Neural crest cell (in vitro differentiated cells): ENCODE data around the gene DNAJC1. TPM values are rescaled to one million over a fixed set of nuclear protein-coding genes. Genes with fewer than 3 reads are reported as not detected.

Experiments used
- DNase-seq: peaks from one replicate; pipeline ENCODE4 v3.0.0; 2021; ENCODE audit warnings: low read depth, mixed read lengths, low spot score
- H3K27ac Mint-ChIP-seq: one replicate; pipeline ENCODE4 v1.8.0; 2021; ENCODE audit warnings: mild to moderate bottlenecking, mixed read lengths; ENCODE audit not compliant: unreplicated experiment
- H3K27me3 Mint-ChIP-seq: 2 replicates; pipeline ENCODE4 v1.8.0; 2021; ENCODE audit warnings: low read depth, mild to moderate bottlenecking, mixed read lengths
- H3K36me3 Mint-ChIP-seq: 2 replicates; pipeline ENCODE4 v1.8.0; 2021; ENCODE audit warnings: low read depth, mild to moderate bottlenecking, mixed read lengths
- H3K4me1 Mint-ChIP-seq: 2 replicates; pipeline ENCODE4 v1.8.0; 2021; ENCODE audit warnings: mixed read lengths
- H3K4me3 Mint-ChIP-seq: one replicate; pipeline ENCODE4 v1.8.0; 2021; ENCODE audit warnings: mild to moderate bottlenecking, mixed read lengths
- H3K9me3 Mint-ChIP-seq: 2 replicates; pipeline ENCODE4 v1.8.0; 2021; ENCODE audit warnings: mixed read lengths
- total RNA-seq: library from RNA; stranded (reverse); gene quantifications from 2 replicates; pipeline ENCODE4 v1.2.1, GENCODE V29; 2021
- TF ChIP-seq, protein P1 (sequence below): fragments of 200-600 bp; sonication (generic); conservative IDR thresholded peaks from 2 replicates; pipeline ENCODE4 v1.5.0; 2021; ENCODE audit warnings: antibody characterized with exemption, mild to moderate bottlenecking

Gene DNAJC1
- total RNA-seq, 1 donor from 2014 or later: 34.3 TPM

DNA sequence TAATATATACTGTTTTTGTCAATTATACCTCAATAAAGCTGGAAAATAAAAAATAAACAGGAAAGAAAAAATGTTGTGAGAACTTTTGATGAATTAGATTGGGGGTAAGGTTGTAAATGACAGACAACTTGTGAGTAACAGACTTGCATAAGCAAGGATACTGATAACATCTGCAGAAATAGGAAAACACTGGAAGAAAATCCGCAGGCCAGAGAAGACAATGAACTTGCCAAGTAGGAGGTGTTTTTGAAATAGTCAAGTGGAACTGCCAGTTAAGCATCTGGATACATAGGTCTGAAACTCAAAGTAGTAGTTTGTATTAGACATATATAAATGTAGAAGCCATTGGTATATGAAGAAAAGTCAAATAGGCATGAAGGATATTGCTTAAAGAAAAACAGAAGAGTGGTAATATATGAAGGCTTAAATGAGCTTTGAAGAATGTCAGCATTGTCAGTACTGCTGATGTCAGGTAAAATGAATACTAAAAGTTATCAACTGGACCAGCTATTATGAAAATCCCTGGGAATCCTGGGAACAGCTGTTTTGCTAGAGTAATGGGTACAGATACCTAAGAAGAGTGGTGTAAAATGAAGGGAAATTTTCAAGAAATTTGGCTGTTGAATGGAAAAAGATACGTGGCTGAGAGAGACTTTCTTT lies 58.7 kb downstream of the DNAJC1 start:
- DNase-seq: no peak
- H3K9me3 Mint-ChIP-seq: no peaks in the 10 kb centered on the region
- no peaks in the 10 kb centered on the region for H3K27me3 Mint-ChIP-seq
- no peak overlapping the region for H3K4me3 Mint-ChIP-seq
- TF ChIP-seq, protein P1, sequence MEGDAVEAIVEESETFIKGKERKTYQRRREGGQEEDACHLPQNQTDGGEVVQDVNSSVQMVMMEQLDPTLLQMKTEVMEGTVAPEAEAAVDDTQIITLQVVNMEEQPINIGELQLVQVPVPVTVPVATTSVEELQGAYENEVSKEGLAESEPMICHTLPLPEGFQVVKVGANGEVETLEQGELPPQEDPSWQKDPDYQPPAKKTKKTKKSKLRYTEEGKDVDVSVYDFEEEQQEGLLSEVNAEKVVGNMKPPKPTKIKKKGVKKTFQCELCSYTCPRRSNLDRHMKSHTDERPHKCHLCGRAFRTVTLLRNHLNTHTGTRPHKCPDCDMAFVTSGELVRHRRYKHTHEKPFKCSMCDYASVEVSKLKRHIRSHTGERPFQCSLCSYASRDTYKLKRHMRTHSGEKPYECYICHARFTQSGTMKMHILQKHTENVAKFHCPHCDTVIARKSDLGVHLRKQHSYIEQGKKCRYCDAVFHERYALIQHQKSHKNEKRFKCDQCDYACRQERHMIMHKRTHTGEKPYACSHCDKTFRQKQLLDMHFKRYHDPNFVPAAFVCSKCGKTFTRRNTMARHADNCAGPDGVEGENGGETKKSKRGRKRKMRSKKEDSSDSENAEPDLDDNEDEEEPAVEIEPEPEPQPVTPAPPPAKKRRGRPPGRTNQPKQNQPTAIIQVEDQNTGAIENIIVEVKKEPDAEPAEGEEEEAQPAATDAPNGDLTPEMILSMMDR: no peak
- H3K36me3 Mint-ChIP-seq: peaks cover under 1% of the 10 kb centered on the region
- peaks cover 18% of the 10 kb centered on the region for H3K4me1 Mint-ChIP-seq
- no peak overlapping the region for H3K27ac Mint-ChIP-seq

DNA sequence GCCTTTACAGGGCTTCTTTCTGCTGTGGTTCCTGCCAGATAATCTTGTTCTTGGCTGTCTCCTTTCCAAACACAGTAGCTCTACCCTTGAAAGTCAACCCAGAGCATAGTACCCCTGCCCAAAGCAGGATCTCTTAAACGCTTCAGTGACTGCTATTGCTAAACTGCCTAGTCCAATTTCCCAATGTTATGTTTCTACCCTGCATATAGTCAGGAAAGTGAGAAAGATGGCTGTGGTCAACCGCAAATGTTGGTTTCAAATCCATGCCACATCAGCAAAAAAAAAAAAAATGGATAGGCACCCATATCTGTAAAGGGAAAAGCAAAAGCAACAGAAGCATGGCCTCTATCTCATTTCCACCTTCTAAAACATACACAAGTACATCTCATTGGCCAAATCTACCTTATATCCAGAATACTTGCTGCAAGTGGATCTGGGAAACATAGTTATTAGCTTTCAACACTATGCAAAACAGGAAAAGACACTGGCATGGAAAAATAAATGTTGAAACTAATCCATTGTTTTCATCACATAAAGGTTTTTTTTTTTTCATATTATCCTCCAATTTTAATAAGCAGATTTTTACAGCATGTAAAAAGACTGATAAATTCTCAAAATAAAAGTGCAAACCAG lies 59.8 kb downstream of the DNAJC1 start:
- Mint-ChIP-seq H3K4me3 (no peak overlapping the region), H3K27me3 (no peaks in the 10 kb centered on the region), H3K27ac (no peak overlapping the region), H3K4me1 (peaks cover 15% of the 10 kb centered on the region), H3K9me3 (peaks cover 3% of the 10 kb centered on the region), H3K36me3 (peaks cover 10% of the 10 kb centered on the region)
- TF ChIP-seq, protein P1: no peak
- no peak for DNase-seq

DNA sequence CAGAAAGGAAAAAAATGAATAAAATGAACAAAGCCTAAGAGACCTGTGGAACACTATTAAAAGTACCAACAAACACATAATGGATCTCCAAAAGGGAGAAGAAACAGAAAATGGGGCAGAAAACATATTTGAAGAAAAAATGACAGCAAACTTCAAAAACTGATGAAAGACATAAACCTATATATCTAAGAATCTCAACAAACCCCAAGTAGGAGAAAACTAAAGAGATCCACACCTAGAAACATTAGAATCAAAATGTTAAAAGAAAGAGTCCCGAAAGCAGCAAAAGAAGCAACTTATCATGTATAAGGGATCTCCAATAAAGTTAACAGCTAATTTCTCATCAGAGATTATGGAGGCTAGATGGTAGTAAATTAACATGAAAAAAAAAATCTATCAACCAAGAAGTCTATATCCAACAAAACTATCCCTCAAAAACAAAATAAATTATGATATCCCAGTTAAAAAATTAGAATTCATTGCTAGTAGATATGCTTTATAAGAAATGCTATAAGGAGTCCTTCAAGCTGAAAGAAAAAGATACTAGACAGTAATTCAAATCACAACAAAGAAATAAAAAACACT lies 68.0 kb downstream of the DNAJC1 start:
- DNase-seq: no peak
- no peak overlapping the region for H3K4me3 Mint-ChIP-seq
- TF ChIP-seq, protein P1: no peak
- peaks cover 22% of the 10 kb centered on the region for H3K9me3 Mint-ChIP-seq
- no peak overlapping the region for H3K27ac Mint-ChIP-seq
- H3K4me1 Mint-ChIP-seq: peaks cover 7% of the 10 kb centered on the region
- H3K27me3 Mint-ChIP-seq: no peaks in the 10 kb centered on the region
- peaks cover 31% of the 10 kb centered on the region for H3K36me3 Mint-ChIP-seq

DNA sequence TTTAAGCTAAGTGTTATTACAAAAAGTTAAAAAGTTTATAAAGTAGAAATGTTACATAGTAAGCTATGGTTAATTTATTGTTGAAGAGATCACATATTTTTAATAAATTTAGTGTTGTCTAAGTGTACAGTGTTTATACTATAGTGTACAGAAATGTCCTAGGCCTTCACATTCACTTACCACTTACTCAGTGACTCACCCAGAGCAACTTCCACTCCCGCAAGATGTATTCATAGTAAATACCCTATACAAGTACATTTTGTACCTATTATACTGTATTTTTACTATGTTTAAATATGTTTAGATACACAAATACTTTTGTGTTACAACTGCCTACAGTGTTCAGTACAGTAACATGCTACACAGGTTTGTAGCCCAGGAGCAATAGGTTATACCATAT lies 69.2 kb downstream of the DNAJC1 start:
- H3K27ac Mint-ChIP-seq: no peak overlapping the region
- no peak overlapping the region for H3K4me3 Mint-ChIP-seq
- peaks cover 22% of the 10 kb centered on the region for H3K9me3 Mint-ChIP-seq
- H3K4me1 Mint-ChIP-seq: peaks cover 10% of the 10 kb centered on the region
- DNase-seq: no peak
- peaks cover 25% of the 10 kb centered on the region for H3K36me3 Mint-ChIP-seq
- no peaks in the 10 kb centered on the region for H3K27me3 Mint-ChIP-seq
- TF ChIP-seq, protein P1: no peak

DNA sequence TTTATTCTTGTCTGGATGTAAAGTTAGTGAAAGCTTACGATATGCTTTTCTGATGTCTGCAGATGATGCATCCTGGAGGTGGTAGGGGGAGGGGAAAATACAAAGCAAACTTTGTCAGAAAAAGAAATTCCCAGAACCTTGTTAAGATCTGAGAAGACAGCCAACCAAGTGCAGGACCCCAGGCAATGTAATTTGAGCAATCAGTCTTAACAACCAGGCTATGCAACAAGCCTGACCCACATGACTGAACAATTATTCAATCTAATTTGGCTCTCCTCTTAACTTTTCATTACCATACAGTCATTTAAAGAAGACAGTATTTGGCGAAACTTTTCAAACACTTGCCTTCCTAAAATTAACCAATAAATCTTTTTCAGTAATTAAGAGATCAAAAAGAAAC lies 74.5 kb downstream of the DNAJC1 start:
- H3K4me3 Mint-ChIP-seq: peak overlapping the region; percentile 78

More for the DNA sequence above, 74.5 kb downstream of the DNAJC1 start:
- Mint-ChIP-seq H3K4me1 (peaks cover 46% of the 10 kb centered on the region), H3K27me3 (no peaks in the 10 kb centered on the region), H3K27ac (peak overlapping the region; percentile 6), H3K9me3 (peaks cover 3% of the 10 kb centered on the region), H3K36me3 (peaks cover 3% of the 10 kb centered on the region)
- TF ChIP-seq, protein P1: no peak
- no peak for DNase-seq
